Suprapubic skin (tissue), 4 donors: Measurements from ENCODE around the gene SMARCE1.

Experiments used
- CTCF ChIP-seq, 2 donors: fragments of 200-600 bp in 1 of 2; fragments of 450-650 bp in 1 of 2; sonication (generic) in 1 of 2; IDR thresholded peaks; one replicate each; pipeline ENCODE4 v1.5.1; 2016 to 2019; ENCODE audit warnings: antibody characterized with exemption in 2 of 2, mild to moderate bottlenecking in 1 of 2, moderate library complexity in 1 of 2
- EP300 ChIP-seq: sonication (generic); formaldehyde crosslinking; IDR thresholded peaks from one replicate; pipeline ENCODE4 v1.6.1; 2017; ENCODE audit warnings: antibody characterized with exemption
- POLR2A ChIP-seq, 2 donors: fragments of 450-650 bp; IDR thresholded peaks; one replicate each; pipeline ENCODE4 v1.6.1; 2017; ENCODE audit warnings: antibody characterized with exemption in 2 of 2, mild to moderate bottlenecking in 2 of 2, moderate library complexity in 2 of 2
- POLR2AphosphoS5 ChIP-seq, 3 donors: sonication (generic); formaldehyde crosslinking; IDR thresholded peaks; one replicate each; pipeline ENCODE4 v1.6.1; 2017; ENCODE audit warnings: antibody characterized with exemption in 3 of 3

- TF ChIP-seq CTCF (IDR thresholded peaks at IDR 0.05) (no peak), POLR2A (IDR thresholded peaks at IDR 0.05) (no peak), POLR2AphosphoS5 (IDR thresholded peaks at IDR 0.05) (no peak), EP300 (no peak)
Observed at GRCh38 chr17:40598301-40598618, 49.4 kb downstream of the SMARCE1 start.
